ENCODE measurements around the gene PRDM16.

DNA sequence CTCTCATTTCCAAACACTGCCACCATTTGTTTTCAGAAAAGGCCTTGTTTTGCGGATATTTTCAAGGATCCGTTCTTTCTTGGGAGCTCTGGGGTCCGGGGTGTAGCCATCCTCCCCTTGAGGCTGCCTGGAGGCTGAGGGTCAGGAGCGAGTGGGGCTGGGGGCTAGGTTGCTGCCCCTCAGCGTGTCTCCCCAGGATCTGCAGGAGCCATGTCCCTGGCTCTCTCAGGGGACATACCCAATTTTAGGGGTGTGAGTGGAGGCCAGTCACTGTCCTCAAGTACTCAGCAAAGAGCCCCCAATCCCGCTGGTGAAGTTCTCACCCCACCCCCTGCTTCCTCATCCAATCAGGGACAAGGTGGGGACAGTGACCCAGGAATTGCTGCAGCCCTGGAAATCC lies 15.0 kb upstream of the PRDM16 start:
- TF ChIP-seq, protein P1, sequence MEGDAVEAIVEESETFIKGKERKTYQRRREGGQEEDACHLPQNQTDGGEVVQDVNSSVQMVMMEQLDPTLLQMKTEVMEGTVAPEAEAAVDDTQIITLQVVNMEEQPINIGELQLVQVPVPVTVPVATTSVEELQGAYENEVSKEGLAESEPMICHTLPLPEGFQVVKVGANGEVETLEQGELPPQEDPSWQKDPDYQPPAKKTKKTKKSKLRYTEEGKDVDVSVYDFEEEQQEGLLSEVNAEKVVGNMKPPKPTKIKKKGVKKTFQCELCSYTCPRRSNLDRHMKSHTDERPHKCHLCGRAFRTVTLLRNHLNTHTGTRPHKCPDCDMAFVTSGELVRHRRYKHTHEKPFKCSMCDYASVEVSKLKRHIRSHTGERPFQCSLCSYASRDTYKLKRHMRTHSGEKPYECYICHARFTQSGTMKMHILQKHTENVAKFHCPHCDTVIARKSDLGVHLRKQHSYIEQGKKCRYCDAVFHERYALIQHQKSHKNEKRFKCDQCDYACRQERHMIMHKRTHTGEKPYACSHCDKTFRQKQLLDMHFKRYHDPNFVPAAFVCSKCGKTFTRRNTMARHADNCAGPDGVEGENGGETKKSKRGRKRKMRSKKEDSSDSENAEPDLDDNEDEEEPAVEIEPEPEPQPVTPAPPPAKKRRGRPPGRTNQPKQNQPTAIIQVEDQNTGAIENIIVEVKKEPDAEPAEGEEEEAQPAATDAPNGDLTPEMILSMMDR (conservative IDR thresholded peaks at IDR 0.05; ENCODE audit: low read depth, low read length), result no peak
- TF ChIP-seq EZH2 (IDR thresholded peaks at IDR 0.05; ENCODE audit: low read length, unreplicated experiment), result no peak
- TF ChIP-seq EZH2phosphoT487 (IDR thresholded peaks at IDR 0.05; ENCODE audit: borderline replicate concordance, low read length), result no peak
